ENCODE measurements around the gene NUP54. TPM values are rescaled to one million over a fixed set of nuclear protein-coding genes. Genes with fewer than 3 reads are reported as not detected.

NUP54 gene
- total RNA-seq, 2 experiments from 2014 or later, result 94.1 to 108 TPM

DNA sequence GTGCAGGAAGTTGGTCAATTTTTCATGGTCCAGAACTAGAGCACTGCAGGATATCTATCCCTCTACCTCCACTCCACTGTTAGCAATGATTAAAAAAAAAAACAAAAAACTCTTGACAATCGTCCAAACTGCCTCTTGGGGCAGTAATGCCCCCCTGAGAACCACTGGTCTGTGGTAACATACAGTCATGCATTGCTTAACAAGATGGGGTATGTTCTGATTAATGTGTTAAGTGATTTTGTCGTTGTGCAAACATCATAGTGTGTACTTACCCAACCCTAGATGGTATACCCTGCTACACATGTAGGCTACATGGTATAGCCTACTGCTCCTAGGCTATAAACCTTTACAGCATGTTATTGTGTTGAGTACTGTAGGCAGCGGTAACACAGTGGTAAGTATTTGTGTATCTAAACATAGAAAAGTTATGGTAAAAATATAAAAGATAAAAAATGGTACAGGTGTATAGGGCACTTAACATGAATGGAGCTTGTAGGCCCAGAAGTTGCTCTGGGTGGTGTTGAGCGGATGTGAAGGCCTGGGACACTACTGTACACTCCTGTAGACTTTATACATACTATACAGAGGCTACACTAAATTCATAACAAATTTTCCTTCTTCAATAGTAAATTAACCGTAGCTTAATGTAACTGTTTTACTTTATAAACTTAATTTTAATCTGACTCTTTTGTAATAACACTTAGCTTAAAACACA, 39.6 kb downstream of the NUP54 start:
- H3K4me3 Mint-ChIP-seq, result no peak overlapping the region
- no peak for ATAC-seq (ENCODE audit: poor library complexity)

GRCh38 chr4:76106442-76106841, 41.8 kb downstream of the NUP54 start:
- H3K4me3 ChIP-seq (ENCODE audit: low read length), result no peak overlapping the region
- no peaks in the 10 kb centered on the region for H3K27me3 ChIP-seq (ENCODE audit: control insufficient read depth in 1 of 2, insufficient read depth in 2 of 2, low read length in 2 of 2)
- no peaks in the 10 kb centered on the region for H3K36me3 ChIP-seq (ENCODE audit: insufficient read depth, low read length)
- no peaks in the 10 kb centered on the region for H3K27me3 Mint-ChIP-seq
- H3K9me3 Mint-ChIP-seq, result no peaks in the 10 kb centered on the region
- H3K9me3 ChIP-seq (ENCODE audit: control insufficient read depth in 1 of 2, insufficient read depth in 1 of 2, low read length in 2 of 2), result no peaks in the 10 kb centered on the region
- no peak overlapping the region for H3K27ac ChIP-seq (ENCODE audit: low read depth in 1 of 2, low read length in 2 of 2)
- no peak for TF ChIP-seq CTCF (IDR thresholded peaks at IDR 0.05)
- no peaks in the 10 kb centered on the region for H3K4me1 Mint-ChIP-seq (ENCODE audit: low read depth)
- no peak overlapping the region for H3K27ac Mint-ChIP-seq
- no peaks in the 10 kb centered on the region for H3K36me3 Mint-ChIP-seq (ENCODE audit: low read depth)
- CTCF ChIA-PET, result no interaction called here
- intact Hi-C loops (cut with DNase I, micrococcal nuclease), result no loop called here
- ATAC-seq (ENCODE audit: poor library complexity) (no peak), DNase-seq (no peak)
- POLR2A ChIA-PET, result no interaction called here
- no peak overlapping the region for H3K4me3 Mint-ChIP-seq
- no peaks in the 10 kb centered on the region for H3K4me1 ChIP-seq (ENCODE audit: insufficient read depth, low read length)

More for the DNA sequence above, 39.6 kb downstream of the NUP54 start:
- Histone ChIP-seq H3K4me1 (ENCODE audit: insufficient read depth, low read length) (no peaks in the 10 kb centered on the region), H3K9me3 (ENCODE audit: control insufficient read depth in 1 of 2, insufficient read depth in 1 of 2, low read length in 2 of 2) (no peaks in the 10 kb centered on the region), H3K27me3 (ENCODE audit: control insufficient read depth in 1 of 2, insufficient read depth in 2 of 2, low read length in 2 of 2) (no peaks in the 10 kb centered on the region), H3K4me3 (ENCODE audit: low read length) (no peak overlapping the region), H3K36me3 (ENCODE audit: insufficient read depth, low read length) (no peaks in the 10 kb centered on the region), H3K27ac (ENCODE audit: low read depth in 1 of 2, low read length in 2 of 2) (no peak overlapping the region)
- Mint-ChIP-seq H3K9me3 (no peaks in the 10 kb centered on the region), H3K4me1 (ENCODE audit: low read depth) (no peaks in the 10 kb centered on the region), H3K27me3 (no peaks in the 10 kb centered on the region), H3K27ac (no peak overlapping the region), H3K36me3 (ENCODE audit: low read depth) (peaks cover 12% of the 10 kb centered on the region)
- intact Hi-C loops (cut with DNase I, micrococcal nuclease), result no loop called here
- ChIA-PET CTCF (no interaction called here), POLR2A (no interaction called here)
- TF ChIP-seq CTCF (IDR thresholded peaks at IDR 0.05), result no peak
- no peak for DNase-seq

- no peaks in the 10 kb centered on the region for H3K4me1 Mint-ChIP-seq (ENCODE audit: low read depth)
- no peak overlapping the region for H3K27ac Mint-ChIP-seq
- Histone ChIP-seq H3K4me1 (ENCODE audit: insufficient read depth, low read length) (no peaks in the 10 kb centered on the region), H3K36me3 (ENCODE audit: insufficient read depth, low read length) (no peaks in the 10 kb centered on the region), H3K4me3 (ENCODE audit: low read length) (no peak overlapping the region), H3K9me3 (ENCODE audit: control insufficient read depth in 1 of 2, insufficient read depth in 1 of 2, low read length in 2 of 2) (no peaks in the 10 kb centered on the region), H3K27ac (ENCODE audit: low read depth in 1 of 2, low read length in 2 of 2) (no peak overlapping the region), H3K27me3 (ENCODE audit: control insufficient read depth in 1 of 2, insufficient read depth in 2 of 2, low read length in 2 of 2) (no peaks in the 10 kb centered on the region)
- TF ChIP-seq CTCF (IDR thresholded peaks at IDR 0.05), result no peak
- CTCF ChIA-PET, result no interaction called here
- no peaks in the 10 kb centered on the region for H3K9me3 Mint-ChIP-seq
- ATAC-seq (ENCODE audit: poor library complexity) (no peak), DNase-seq (no peak)
- POLR2A ChIA-PET, result no interaction called here
- H3K27me3 Mint-ChIP-seq, result no peaks in the 10 kb centered on the region
- intact Hi-C loops (cut with DNase I, micrococcal nuclease), result no loop called here
- no peaks in the 10 kb centered on the region for H3K36me3 Mint-ChIP-seq (ENCODE audit: low read depth)
- no peak overlapping the region for H3K4me3 Mint-ChIP-seq
Measured at GRCh38 chr4:76105652-76106051, 42.5 kb downstream of the NUP54 start.

Measured in CD4-positive, alpha-beta T cell (primary cell).